Retinal pigment epithelial cell (primary cell): ENCODE results near the gene KLF5.
"Not testable (repeated sequence)": the region's sequence is repeated elsewhere in the genome, so short reads cannot be mapped to it uniquely, and the experiment has no call there.

ENCODE experiments used
- DNase-seq: peaks from one replicate; pipeline ENCODE4 v3.0.0-alpha.2; 2010; ENCODE audit warnings: low read depth
- H3K4me3 ChIP-seq: 2 replicates; pipeline ENCODE4 v1.5.1; 2011; ENCODE audit warnings: mild to moderate bottlenecking, low read length, control low read depth, moderate library complexity
- CTCF ChIP-seq: conservative IDR thresholded peaks from 2 replicates; pipeline ENCODE4 v1.5.1; 2011; ENCODE audit warnings: low read depth, low read length, control low read depth, inconsistent platforms

Gene KLF5

DNA sequence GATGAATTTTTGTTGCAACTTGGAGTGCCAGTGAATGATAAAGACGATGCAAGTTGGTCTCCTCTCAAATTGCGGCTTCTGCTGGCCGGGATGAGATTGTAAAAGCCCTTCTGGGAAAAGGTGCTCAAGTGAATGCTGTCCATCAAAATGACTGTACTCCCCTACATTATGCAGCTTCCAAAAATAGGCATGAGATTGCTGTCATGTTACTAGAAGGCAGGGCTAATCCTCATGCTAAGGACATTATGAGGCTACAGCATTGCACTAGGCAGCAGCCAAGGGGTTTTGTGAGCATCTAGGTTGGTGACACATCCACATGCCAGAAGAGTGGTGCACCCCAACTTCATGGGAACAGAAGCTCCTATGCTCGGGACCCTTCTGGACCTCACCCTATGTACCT is 22.2 kb upstream of the KLF5 start:
- TF ChIP-seq CTCF = no peak
- DNase-seq = no peak
- H3K4me3 ChIP-seq = no peak overlapping the region

DNA sequence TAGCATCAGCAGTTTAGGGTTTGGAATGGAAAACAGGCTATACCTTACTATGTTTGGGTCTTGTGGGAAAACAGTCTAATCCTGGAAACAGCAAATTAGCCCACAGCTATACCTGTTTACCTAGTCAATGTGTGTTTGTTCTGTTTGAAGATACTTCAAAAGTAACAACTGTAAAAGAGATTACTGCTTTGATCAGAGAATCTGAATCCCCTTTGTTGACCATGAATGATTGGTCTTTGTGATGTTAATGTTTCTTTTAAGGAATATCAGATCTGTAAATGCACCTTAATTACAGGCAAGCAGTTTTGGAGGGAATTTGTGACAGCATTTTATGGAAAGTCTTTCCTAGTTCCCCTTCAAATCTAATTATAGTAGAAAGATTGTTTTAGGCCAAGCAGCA is 20.7 kb upstream of the KLF5 start:
- DNase-seq = no peak
- TF ChIP-seq CTCF = no peak
- no peak overlapping the region for H3K4me3 ChIP-seq

DNA sequence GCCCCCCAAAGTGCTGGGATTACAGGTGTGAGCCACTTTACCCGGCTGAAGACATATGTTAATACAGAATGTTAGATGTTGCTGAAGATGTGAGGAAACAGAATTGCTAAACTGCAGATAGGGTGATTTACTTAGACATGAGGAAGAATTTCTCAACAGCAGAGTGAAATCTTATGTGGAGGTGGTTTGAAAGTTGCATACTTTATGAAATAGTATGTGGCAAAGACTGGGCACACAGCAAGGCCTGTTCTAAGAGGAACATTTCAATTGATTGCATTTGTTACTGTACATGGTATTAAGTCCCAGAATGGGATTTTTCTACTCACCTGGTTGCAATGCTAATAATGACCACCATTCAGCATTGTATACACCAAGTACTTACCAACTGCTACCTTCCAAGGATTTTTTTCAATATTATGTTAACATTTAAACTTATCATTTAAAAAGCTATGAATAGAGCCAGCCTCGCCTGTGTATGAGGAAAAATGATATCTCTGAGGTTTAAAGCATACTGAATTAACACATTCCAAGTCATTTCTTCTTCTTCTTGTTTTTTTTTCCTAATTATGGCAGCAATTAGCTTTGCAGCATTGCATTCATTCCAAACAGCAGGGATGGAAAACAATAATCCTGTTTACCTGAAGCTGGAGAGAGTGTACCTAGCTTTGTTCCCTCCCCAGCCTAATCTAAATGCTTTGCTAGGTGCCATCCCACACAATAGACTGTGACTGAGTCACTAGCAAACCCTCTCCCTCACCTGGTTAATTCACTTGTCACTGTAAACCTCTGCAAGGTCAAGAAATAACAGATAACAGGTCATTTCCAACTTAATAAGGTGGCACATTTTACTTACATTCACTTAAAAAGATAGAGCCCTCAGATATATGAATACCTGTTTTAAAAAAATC is 19.4 kb upstream of the KLF5 start:
- DNase-seq = no peak
- no peak overlapping the region for H3K4me3 ChIP-seq
- no peak for TF ChIP-seq CTCF

DNA sequence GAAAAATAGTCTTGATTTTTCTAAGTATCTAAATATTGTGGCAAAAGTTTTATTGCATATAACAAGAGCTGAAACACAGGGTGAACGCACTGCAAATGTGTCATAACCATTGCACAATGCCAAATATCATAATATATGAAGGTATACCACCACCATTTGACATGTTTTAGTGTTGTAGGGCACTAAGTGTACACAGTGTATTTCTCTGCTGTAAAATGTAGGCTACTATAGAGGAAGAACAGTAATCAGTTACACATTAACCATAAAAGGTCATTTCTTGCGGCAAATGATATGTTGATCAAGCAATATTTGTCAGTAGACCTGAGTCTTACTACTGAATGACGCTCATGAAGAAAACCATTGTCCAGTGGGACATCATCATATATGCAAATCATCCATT is 18.3 kb upstream of the KLF5 start:
- no peak overlapping the region for H3K4me3 ChIP-seq
- TF ChIP-seq CTCF = no peak
- DNase-seq = no peak

- no peak for TF ChIP-seq CTCF
- no peak overlapping the region for H3K4me3 ChIP-seq
- DNase-seq = no peak
Measured at GRCh38 chr13:73040968-73041596, 17.7 kb upstream of the KLF5 start.

- TF ChIP-seq CTCF = no peak
- no peak for DNase-seq
Measured at GRCh38 chr13:73045031-73045430, 13.8 kb upstream of the KLF5 start.

GRCh38 chr13:73048615-73049014 is 10.2 kb upstream of the KLF5 start:
- not testable (repeated sequence) for H3K4me3 ChIP-seq

More at GRCh38 chr13:73045031-73045430, 13.8 kb upstream of the KLF5 start:
- H3K4me3 ChIP-seq = no peak overlapping the region

More at GRCh38 chr13:73048615-73049014, 10.2 kb upstream of the KLF5 start:
- DNase-seq = not testable (repeated sequence)
